GM18505 (cell line): Measurements from ENCODE around the gene PDXK.
A peak's percentile ranks its signal among the peaks of the same experiment; 100 is the strongest.
"Not testable (repeated sequence)": the region's sequence is repeated elsewhere in the genome, so short reads cannot be mapped to it uniquely, and the experiment has no call there.

Experiments
- ATAC-seq: cut with Tn5 transposase; IDR thresholded peaks from one replicate; pipeline ENCODE4 v1.9.1; 2021; ENCODE audit not compliant: unreplicated experiment
- POLR2A ChIP-seq: IDR thresholded peaks from 4 replicates; pipeline ENCODE4 v1.6.1; 2011; ENCODE audit warnings: borderline replicate concordance; ENCODE audit not compliant: insufficient read depth, insufficient read length; ENCODE audit errors: extremely low read depth

The PDXK gene

DNA sequence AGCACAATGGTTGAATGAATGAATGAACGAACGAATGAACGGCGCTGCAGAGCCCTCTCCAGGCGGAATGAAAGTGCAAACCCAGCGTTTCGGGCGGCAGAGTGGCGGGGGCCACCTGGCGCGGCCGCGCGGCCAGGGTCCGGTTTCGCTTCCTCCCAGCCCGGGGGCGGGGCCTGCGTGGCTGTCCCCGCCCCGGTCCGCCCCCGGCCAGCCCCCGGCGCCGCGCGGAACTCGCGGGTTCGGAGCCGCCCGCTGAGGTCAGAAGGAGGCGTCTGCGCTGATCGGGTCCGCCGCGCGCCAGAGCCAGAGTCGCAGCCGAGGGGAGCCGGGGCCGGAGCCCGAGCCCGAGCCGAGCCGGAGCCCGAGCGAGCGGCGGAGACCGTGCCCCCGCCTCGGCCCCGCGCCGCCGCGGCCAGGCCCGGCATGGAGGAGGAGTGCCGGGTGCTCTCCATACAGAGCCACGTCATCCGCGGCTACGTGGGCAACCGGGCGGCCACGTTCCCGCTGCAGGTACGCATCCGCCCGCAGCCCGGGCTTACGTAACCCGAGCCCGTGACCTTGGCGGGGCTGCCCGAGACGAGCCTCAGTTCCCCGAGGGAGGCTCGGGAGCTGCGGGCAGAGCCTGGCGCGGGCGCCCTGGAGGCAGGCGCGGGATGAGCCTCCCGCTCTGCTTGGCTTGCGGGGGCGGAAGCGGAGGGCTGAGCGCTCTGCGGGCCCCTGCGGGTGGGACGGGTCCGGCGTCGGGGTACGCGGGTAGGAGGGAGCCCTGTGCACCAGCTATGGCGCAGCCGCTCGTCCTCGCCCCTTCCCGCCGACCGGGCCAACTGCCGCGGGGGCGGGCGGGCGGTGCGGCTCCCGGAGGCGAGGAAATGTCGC lies at the start of gene PDXK:
TSS of gene PDXK (plus strand) at position 258 of the 876 bp plus-strand sequence. CDS start at position 424, 166 bp downstream.
- ATAC-seq = peak; percentile 60

DNA sequence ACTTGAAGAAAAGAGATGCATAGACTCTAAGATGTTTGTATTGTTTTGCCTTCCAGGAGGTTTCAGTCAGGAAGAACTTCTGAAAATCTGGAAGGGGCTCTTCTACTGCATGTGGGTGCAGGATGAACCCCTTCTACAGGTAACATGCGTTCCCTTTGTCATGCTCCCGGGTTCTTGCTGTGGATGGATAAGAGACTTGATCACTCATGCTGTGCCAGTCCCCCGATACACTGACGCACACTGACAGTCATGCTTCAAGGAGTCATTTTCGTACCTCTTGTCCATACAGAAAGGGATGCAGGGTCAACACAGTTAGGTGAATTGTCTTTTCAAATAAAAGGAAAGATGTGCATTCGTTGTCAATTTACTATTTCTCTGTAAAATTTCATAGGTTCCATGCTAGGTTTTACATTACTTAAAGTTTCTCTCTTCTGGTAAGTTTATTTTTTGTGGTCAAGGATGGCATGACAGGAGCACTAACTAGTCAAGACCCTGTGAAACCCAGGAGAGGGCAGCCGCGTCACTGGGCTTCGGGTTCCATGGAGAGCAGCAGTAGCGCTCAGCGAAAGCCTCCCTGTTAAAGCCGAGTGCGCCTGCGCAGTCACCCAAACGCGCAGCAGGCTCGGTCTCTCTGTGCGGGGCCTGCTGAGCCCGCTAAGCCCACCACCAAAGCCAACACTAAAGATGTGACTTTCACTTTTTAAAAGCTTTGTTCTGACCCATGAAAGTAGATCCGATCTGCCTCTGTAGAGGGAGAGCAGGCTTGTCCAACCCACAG lies 48.9 kb upstream of the PDXK start:
- TF ChIP-seq POLR2A = no peak
- ATAC-seq = no peak

More for the DNA sequence above, at the start of gene PDXK:
- TF ChIP-seq POLR2A = peak; percentile 84

DNA sequence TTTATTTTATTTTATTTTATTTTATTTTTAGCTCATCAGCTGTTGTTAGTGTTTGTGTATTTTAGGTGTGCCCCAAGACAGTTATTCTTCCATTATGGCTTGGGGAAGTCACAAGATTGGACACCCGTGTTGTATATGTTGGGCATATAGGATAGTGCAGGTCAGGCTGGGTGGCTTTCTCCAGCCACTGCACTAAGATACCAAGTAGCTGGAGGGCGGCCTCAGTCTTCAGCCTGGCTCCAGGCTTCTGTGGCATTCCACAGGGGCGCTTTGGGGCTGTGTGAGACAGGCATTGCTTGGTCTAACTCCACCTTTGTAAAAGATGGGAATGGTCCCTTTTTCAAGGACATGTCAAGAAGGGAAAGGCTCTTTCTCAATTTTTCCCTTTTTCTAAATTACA lies 43.1 kb upstream of the PDXK start:
- no peak for TF ChIP-seq POLR2A
- ATAC-seq = no peak

DNA sequence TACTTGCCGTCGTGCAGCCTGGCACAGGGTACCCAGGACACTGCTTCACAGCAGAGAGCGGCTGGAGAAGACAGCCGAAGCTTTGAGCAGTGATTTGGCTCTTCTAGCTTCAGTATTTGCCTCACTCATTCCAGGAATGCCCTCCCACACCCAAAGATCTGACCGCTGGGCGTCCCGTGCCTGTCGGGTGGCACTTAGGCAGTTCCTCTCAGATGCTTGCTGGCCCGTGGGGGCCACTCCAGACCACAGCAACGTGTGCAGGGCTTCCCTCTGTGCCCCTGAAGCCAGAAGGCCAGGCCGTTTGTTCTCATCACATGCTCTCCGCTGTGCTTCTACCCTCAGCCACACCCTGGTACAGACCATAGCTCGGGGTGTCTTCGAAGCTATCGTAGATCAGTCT lies 42.5 kb upstream of the PDXK start:
- no peak for ATAC-seq
- no peak for TF ChIP-seq POLR2A

DNA sequence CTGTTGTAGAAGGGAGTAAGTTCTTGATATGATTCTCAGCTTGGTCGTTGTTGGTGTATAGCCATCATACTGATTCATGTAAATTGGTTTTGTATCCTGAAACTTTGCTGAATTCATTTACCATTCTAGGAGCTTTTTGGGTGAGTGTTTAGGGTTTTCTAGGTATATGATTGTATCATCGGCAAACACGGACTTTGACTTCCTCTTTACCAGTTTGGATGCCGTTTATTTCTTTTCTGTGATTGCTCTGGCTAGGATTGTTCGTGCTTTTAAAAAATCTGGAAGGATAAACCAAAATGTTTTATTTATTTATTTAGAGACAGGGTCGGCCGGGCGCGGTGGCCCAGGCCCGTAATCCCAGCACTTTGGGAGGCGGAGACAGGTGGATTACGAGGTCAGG lies 39.0 kb upstream of the PDXK start:
- TF ChIP-seq POLR2A = no peak
- ATAC-seq = no peak

DNA sequence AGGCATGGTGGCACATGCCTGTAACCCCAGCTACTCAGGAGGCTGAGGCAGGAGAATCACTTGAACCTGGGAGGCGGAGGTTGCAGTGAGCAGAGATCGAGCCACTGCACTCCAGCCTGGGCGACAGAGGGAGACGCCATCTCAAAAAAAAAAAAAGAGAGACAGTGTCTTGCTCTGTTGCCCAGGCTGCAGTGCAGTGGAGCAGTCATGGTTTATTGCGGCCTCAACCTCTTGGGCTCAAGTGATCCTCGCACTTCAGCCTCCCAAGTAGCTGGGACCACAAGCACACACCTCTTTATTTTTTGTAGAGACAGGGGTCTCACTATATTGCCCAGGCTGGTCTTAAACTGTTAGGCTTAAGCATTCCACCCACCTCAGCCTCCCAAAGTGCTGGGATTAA lies 38.5 kb upstream of the PDXK start:
- not testable (repeated sequence) for ATAC-seq

DNA sequence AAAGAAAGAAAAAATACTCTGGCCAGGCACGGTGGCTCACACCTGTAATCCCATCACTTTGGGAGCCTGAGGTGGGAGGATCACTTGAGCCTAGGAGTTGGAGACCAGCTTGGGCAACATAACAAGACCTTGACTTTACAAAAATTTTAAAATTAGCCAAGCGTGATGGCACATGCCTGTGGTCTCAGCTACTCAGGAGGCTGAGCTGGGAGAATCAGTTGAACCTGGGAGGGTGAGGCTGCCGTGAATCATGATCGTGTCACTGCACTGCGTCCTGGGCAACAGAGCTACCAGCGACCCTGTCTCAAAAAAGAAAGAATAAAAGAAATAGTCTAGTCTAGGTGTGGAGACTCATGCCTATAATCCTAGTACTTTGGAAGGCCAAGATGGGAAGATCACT lies 37.3 kb upstream of the PDXK start:
- ATAC-seq = no peak
- TF ChIP-seq POLR2A = no peak

DNA sequence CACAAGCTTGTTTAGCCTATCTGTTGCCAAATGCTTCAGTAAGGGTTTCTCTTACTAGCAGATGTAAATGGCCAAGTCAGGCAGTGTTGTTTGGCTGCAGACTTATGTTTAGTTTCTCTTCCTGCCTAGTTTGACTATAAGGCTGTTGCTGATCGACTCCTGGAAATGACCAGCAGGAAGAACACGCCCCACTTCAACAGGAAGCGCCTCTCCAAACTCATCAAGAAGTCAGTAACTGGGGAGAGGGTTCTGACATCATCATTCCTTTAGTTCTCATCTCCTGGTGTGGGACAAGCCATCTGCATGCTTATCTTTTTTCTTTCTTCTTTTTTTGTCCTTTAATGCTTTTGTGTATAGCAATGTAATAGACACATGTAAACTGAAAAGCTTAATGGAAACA lies 34.5 kb upstream of the PDXK start:
- no peak for TF ChIP-seq POLR2A
- ATAC-seq = no peak

DNA sequence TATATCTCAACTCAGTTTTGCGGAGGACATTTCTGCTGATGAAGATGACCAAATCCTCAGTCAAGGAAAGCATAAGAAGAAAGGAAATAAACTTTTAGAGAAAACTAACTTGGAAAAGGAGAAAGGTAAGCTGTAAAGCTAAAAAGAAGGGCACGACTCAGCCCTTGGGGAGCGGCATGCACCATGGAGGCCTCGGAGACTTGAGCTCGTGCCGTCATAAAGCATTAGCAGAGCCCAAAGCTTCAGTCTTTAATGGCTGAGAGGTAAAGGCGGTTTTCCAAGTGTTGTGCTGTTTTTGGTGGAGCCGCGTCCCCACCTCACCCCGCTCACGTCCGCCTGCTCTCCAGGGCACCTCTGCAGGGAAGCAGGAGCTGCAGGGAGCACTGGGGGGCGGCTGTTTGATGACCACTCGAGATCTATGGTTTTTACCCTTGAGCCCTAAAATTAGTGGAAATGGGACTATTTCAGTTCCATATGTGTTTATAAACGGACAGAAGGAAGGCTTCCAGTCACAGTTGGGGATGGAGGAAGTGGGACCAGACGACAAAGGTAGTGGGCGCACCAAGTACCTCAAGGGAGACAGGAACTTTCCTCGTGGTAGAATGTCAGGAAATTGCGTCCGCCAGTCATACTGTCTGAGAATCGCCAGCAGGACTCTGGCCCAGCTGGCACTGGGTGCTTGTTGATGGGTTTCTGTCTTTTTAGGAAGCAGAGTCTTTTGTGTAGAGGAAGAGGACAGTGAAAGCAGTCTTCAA lies 31.9 kb upstream of the PDXK start:
- no peak for TF ChIP-seq POLR2A
- ATAC-seq = no peak

DNA sequence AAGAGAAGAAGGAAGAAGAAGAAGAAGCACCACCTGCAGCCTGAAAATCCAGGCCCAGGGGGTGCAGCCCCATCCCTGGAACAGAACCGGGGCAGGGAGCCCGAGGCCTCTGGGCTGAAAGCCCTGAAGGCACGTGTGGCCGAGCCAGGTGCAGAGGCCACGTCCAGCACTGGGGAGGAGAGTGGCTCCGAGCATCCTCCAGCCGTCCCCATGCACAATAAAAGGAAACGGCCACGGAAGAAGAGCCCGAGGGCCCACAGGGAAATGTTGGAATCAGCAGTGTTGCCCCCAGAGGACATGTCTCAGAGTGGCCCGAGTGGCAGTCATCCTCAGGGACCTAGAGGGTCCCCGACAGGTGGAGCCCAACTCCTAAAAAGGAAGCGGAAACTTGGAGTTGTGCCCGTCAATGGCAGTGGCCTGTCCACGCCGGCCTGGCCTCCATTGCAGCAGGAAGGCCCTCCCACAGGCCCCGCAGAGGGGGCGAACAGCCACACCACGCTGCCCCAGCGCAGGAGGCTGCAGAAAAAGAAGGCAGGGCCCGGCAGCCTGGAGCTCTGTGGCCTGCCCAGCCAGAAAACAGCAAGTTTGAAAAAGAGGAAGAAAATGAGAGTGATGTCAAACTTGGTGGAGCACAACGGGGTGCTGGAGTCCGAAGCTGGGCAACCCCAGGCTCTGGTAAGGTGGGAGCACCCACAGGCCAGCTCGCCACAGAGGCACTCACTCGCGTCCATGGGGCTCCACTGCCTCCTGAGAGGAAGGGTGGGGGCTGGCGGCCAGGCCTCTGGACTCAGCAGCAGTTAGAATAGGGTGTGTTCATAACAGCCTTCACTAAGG lies 31.1 kb upstream of the PDXK start:
- ATAC-seq = no peak
- TF ChIP-seq POLR2A = no peak

DNA sequence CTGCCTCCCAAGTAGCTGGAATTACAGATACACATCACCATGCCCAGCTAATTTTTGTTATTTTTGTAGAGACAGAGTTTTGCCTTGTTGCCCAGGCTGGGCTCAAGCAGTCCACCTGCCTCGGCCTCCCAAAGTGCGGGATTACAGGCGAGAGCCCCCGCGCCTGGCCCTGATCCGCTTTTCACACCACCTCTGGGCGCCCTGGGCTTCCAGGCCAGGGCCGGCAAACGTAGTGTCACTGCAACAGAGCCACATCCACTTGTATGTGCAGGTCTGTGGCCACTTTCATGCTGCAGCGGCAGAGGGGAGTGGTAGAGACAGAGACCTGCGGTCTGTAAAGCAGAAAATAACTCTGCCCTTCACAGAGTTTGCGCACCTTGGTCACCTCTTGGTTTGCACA lies 30.0 kb upstream of the PDXK start:
- no peak for TF ChIP-seq POLR2A
- ATAC-seq = no peak

DNA sequence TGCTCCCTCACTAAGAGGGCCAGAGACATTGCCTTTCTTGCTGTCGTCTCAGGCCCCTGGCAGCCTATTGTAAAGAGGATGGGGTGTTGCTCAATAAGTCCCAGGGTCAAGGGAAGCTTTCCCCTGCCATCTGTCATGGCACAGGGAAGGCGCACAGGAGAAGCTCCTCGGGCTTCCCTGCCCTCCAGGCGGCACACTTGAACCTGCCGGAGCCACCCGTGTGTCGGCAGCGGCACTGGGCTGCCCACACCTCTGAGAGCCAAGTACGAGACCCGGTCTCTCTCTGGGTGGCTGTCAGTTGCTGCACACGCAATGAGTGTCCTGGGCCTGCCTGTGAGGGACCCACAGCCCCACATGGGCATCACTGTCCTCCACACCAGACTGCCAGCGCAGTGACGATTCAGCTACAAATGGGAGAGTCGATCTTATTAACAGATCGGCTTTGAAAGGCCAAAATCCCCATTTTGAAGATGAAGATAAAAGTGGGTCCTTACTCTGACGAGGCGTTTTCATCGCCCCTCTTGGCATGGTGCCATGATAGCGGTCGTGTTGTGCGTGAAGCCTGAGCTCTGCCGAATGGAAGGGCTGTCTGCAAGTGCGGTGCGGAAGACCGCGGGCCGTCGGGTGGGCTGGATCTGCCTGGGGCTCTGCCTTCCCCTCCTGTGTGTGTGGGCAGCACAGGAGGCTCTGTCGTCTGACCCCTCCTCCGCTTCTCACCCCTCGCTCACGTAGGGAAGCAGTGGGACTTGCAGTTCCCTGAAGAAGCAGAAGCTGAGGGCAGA lies 29.2 kb upstream of the PDXK start:
- no peak for TF ChIP-seq POLR2A
- ATAC-seq = no peak
